B cell (primary cell): ENCODE measurements around the gene IL7R. TPM values are rescaled to one million over a fixed set of nuclear protein-coding genes. Genes with fewer than 3 reads are reported as not detected.

ENCODE experiments used
- ATAC-seq: fragments of 200-7000 bp; cut with Tn5 transposase; one replicate; pipeline ENCODE4 v1.10.0; 2021; ENCODE audit warnings: low read depth, mild to moderate bottlenecking, moderate number of reproducible peaks, moderate library complexity
- CTCF ChIA-PET: fragments of 350-600 bp; sonication (Branson Sonifier 250); formaldehyde crosslinking; loops from one replicate; lab custom pipeline; 2021; ENCODE audit warnings: antibody characterized with exemption, inconsistent platforms; lab: Charles Lee
- POLR2A ChIA-PET: fragments of 350-600 bp; sonication (Branson Sonifier 250); formaldehyde crosslinking; loops from one replicate; lab custom pipeline; 2021; ENCODE audit warnings: antibody characterized with exemption; lab: Charles Lee
- DNase-seq: peaks from one replicate; pipeline ENCODE4 v3.0.0; 2013
- H2AFZ ChIP-seq: 2 replicates; pipeline ENCODE4 v1.6.1; 2012; ENCODE audit warnings: mild to moderate bottlenecking, low read depth, low read length; ENCODE audit not compliant: insufficient read depth, poor library complexity, severe bottlenecking
- H3K27ac ChIP-seq, 2 donors: 1 replicate in 1 of 2; 2 replicates in 1 of 2; pipeline ENCODE4 v1.5.1; 2012 to 2013; ENCODE audit warnings: low read length in 2 of 2, mild to moderate bottlenecking in 2 of 2, moderate library complexity in 1 of 2
- H3K27me3 ChIP-seq, 4 experiments: fragments of 200-600 bp in 1 of 4; sonication (generic) in 1 of 4; replicated peaks in 1 of 4; 1 replicate in 2 of 4; 2 replicates in 2 of 4; pipeline versions ENCODE4 v1.6.1 to v1.7.0; 2013 to 2016; ENCODE audit warnings: low read length in 3 of 4, mild to moderate bottlenecking in 2 of 4, mixed read lengths in 1 of 4, moderate library complexity in 1 of 4; ENCODE audit not compliant: insufficient read depth in 4 of 4, control insufficient read depth in 3 of 4; ENCODE audit errors: control extremely low read depth in 1 of 4
- H3K36me3 ChIP-seq, 2 experiments: replicated peaks in 1 of 2; 1 replicate in 1 of 2; 2 replicates in 1 of 2; pipeline versions ENCODE4 v1.6.1 to v1.7.1; 2013; ENCODE audit warnings: low read length in 1 of 2; ENCODE audit not compliant: insufficient read depth in 2 of 2, control insufficient read depth in 1 of 2; ENCODE audit errors: control extremely low read depth in 1 of 2, extremely low read depth in 1 of 2
- H3K4me1 ChIP-seq, 2 donors: fragments of 200-600 bp in 1 of 2; sonication (generic) in 1 of 2; 1 replicate in 1 of 2; 2 replicates in 1 of 2; pipeline versions ENCODE4 v1.5.1 to v1.6.1; 2013 to 2017; ENCODE audit warnings: low read length in 2 of 2; ENCODE audit not compliant: control insufficient read depth in 2 of 2, insufficient read depth in 2 of 2
- H3K4me2 ChIP-seq: replicated peaks from 2 replicates; pipeline ENCODE3; 2012; ENCODE audit warnings: mild to moderate bottlenecking, low read depth, low read length; ENCODE audit not compliant: poor library complexity, severe bottlenecking
- H3K4me3 ChIP-seq, 5 experiments: fragments of 200-600 bp in 1 of 5; sonication (generic) in 1 of 5; 1 replicate in 3 of 5; 2 replicates in 2 of 5; pipeline versions ENCODE4 v1.5.1 to v1.7.0; 2011 to 2016; ENCODE audit warnings: low read length in 4 of 5, mild to moderate bottlenecking in 4 of 5, low read depth in 2 of 5, control low read depth in 1 of 5, moderate library complexity in 1 of 5; ENCODE audit not compliant: insufficient read depth in 1 of 5; ENCODE audit errors: control extremely low read depth in 1 of 5, extremely low read depth in 1 of 5
- H3K79me2 ChIP-seq: fragments of 200-600 bp; sonication (generic); one replicate; pipeline ENCODE4 v1.6.0; 2016; ENCODE audit warnings: low read length; ENCODE audit not compliant: control insufficient read depth, insufficient read depth
- H3K9ac ChIP-seq: fragments of 200-600 bp; sonication (generic); 2 replicates; pipeline ENCODE4 v1.6.1; 2017; ENCODE audit warnings: mild to moderate bottlenecking, low read length, moderate library complexity
- H3K9me3 ChIP-seq, 3 donors: one replicate each; pipeline versions ENCODE4 v1.6.1 to v1.7.1; 2013; ENCODE audit warnings: low read length in 2 of 3; ENCODE audit not compliant: control insufficient read depth in 2 of 3, insufficient read depth in 1 of 3; ENCODE audit errors: control extremely low read depth in 1 of 3
- H4K20me1 ChIP-seq: 2 replicates; pipeline ENCODE4 v1.6.0; 2012; ENCODE audit warnings: mild to moderate bottlenecking, low read length; ENCODE audit not compliant: insufficient read depth, control insufficient read depth, poor library complexity, severe bottlenecking
- H3K27ac Mint-ChIP-seq: one replicate; pipeline ENCODE4 v1.8.0; 2021; ENCODE audit warnings: mixed read lengths
- H3K27me3 Mint-ChIP-seq: one replicate; pipeline ENCODE4 v1.8.0; 2021; ENCODE audit warnings: mixed read lengths
- H3K4me1 Mint-ChIP-seq: one replicate; pipeline ENCODE4 v1.8.0; 2021; ENCODE audit warnings: mixed read lengths
- H3K4me3 Mint-ChIP-seq: one replicate; pipeline ENCODE4 v1.8.0; 2021; ENCODE audit warnings: mixed read lengths
- H3K9me3 Mint-ChIP-seq: one replicate; pipeline ENCODE4 v1.8.0; 2022; ENCODE audit warnings: mixed read lengths; ENCODE audit not compliant: insufficient read depth
- EZH2 ChIP-seq: IDR thresholded peaks from 2 replicates; pipeline ENCODE4 v1.6.1; 2012; ENCODE audit warnings: borderline replicate concordance, low read depth, mild to moderate bottlenecking, moderate library complexity, low read length; ENCODE audit not compliant: insufficient read depth, poor library complexity, severe bottlenecking
- WGBS: methylation state at CpG from one replicate; pipeline ENCODE4 v1.1.5; 2013; ENCODE audit warnings: missing lambda C conversion rate; ENCODE audit not compliant: insufficient coverage; 5-methylcytosine and 5-hydroxymethylcytosine counted together
- intact Hi-C: fragments of 100-400 bp; cut with micrococcal nuclease; formaldehyde crosslinking; loops from one replicate; pipeline ENCODE4 v1.10.0; 2022
- polyA plus RNA-seq: library from polyadenylated mRNA; depleted of rRNA; stranded (reverse); fragments of >200 nt; gene quantifications from 2 replicates; pipeline ENCODE4 v1.2.3, GENCODE V29; 2012
- total RNA-seq, 2 donors: library from RNA; stranded (reverse); fragments of 120-200 nt in 1 of 2; gene quantifications; 1 replicate in 1 of 2; 2 replicates in 1 of 2; pipeline versions ENCODE4 v1.2.3 to v1.2.4, GENCODE V29; 2013 to 2022
- TF ChIP-seq, protein P1 (sequence below): fragments of 200-600 bp; IDR thresholded peaks from one replicate; pipeline ENCODE4 v1.8.0; 2022; ENCODE audit warnings: antibody characterized with exemption, mild to moderate bottlenecking

The IL7R gene
- total and polyA plus RNA-seq, 2 donors (not counting 1 experiment from before 2014, with no cell fraction given): 2.4 TPM

DNA sequence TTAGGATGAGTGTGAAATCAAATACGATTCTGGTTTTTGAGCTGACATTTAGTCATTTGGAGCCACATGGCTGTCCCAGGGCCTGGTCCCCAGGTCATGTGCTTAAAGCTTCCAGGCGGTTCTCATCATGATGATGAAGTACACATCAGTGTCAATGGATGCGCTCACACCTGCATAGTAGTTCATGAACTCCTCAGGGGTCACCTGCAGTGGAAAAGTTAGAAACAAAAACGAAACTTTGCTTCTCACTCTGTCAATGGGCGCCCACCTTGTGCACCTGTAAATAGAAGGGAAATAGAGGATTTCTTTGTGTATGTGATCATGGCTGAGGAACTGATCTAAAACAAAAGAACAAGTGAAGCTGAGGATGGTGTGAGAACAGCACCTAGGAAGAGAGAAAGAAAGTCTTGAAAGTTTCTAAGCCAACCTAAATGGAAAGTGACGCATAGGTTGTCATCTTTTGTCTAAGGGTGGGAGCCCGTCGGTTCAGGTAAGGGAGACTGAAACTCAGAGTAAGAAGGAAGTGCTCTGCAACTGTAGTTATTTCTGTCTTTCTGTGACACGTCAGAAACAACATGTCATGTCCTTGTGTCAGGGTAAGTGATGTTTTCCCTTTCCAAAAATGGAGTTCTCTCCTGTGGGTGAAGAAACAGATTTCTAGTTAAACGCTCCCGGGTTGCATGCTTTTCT lies 47.9 kb downstream of the IL7R start:
- H3K27ac ChIP-seq: no peak overlapping the region
- Mint-ChIP-seq H3K4me3 (no peak overlapping the region), H3K27ac (no peak overlapping the region), H3K9me3 (no peaks in the 10 kb centered on the region), H3K27me3 (peaks cover 3% of the 10 kb centered on the region), H3K4me1 (peaks cover 8% of the 10 kb centered on the region)
- 51% methylated on average over 8 of the region's 11 CpGs for WGBS
- no peak for TF ChIP-seq EZH2
- TF ChIP-seq, protein P1, sequence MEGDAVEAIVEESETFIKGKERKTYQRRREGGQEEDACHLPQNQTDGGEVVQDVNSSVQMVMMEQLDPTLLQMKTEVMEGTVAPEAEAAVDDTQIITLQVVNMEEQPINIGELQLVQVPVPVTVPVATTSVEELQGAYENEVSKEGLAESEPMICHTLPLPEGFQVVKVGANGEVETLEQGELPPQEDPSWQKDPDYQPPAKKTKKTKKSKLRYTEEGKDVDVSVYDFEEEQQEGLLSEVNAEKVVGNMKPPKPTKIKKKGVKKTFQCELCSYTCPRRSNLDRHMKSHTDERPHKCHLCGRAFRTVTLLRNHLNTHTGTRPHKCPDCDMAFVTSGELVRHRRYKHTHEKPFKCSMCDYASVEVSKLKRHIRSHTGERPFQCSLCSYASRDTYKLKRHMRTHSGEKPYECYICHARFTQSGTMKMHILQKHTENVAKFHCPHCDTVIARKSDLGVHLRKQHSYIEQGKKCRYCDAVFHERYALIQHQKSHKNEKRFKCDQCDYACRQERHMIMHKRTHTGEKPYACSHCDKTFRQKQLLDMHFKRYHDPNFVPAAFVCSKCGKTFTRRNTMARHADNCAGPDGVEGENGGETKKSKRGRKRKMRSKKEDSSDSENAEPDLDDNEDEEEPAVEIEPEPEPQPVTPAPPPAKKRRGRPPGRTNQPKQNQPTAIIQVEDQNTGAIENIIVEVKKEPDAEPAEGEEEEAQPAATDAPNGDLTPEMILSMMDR: no peak
- no peaks in the 10 kb centered on the region for H3K4me1 ChIP-seq
- ATAC-seq (no peak), DNase-seq (no peak)
- ChIA-PET CTCF (no interaction called here), POLR2A (no interaction called here)
- H3K4me2 ChIP-seq: no peak overlapping the region
- peak overlapping the region; percentile 36 for H2AFZ ChIP-seq
- no peaks in the 10 kb centered on the region for H3K27me3 ChIP-seq
- no peak overlapping the region for H3K4me3 ChIP-seq
- no peaks in the 10 kb centered on the region for H3K36me3 ChIP-seq
- H4K20me1 ChIP-seq: no peaks in the 10 kb centered on the region
- H3K9me3 ChIP-seq: no peaks in the 10 kb centered on the region
- intact Hi-C loops: no loop called here
- no peaks in the 10 kb centered on the region for H3K79me2 ChIP-seq
- no peak overlapping the region for H3K9ac ChIP-seq

DNA sequence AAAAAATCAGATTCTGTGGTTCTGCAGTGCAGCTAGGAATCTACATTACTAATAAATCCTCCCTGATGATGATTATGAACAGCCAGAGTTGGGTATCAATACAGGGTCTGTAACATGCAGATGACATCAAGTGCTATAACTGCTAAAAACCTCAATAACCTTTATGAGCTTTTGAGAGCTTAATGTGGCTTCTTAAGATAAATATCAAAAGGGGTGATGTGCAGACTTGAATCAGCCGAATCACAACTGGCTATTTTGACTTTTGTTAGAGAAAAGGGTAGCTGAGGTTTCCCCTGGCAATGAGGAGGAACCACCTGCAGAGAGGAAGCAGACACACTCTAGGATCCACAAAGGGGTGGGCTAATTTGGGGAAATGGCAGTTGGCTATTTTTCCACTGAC lies 51.5 kb downstream of the IL7R start:
- H4K20me1 ChIP-seq: no peaks in the 10 kb centered on the region
- Mint-ChIP-seq H3K4me1 (peaks cover 8% of the 10 kb centered on the region), H3K27me3 (peaks cover 3% of the 10 kb centered on the region), H3K4me3 (no peak overlapping the region), H3K27ac (no peak overlapping the region), H3K9me3 (no peaks in the 10 kb centered on the region)
- H3K4me3 ChIP-seq: no peak overlapping the region
- no peaks in the 10 kb centered on the region for H3K79me2 ChIP-seq
- no peak overlapping the region for H3K9ac ChIP-seq
- H3K27ac ChIP-seq: no peak overlapping the region
- POLR2A ChIA-PET: no interaction called here
- CTCF ChIA-PET: no interaction called here
- no peak overlapping the region for H2AFZ ChIP-seq
- no peaks in the 10 kb centered on the region for H3K27me3 ChIP-seq
- H3K36me3 ChIP-seq: no peaks in the 10 kb centered on the region
- DNase-seq: no peak
- ATAC-seq: no peak
- TF ChIP-seq, protein P1: no peak
- no peak for TF ChIP-seq EZH2
- WGBS: 0% methylated on average over 1 of the region's 1 CpG
- peaks cover 0 to 5% (median 0%) of the 10 kb centered on the region in 3 donors for H3K9me3 ChIP-seq
- intact Hi-C loops: no loop called here
- H3K4me2 ChIP-seq: no peak overlapping the region
- no peaks in the 10 kb centered on the region for H3K4me1 ChIP-seq
